Loucy (cell line): ENCODE measurements around the gene WDPCP.

Experiments
- H2AFZ ChIP-seq: fragments of 200-600 bp; sonication (generic); 2 replicates; pipeline ENCODE4 v1.6.0; 2016; ENCODE audit warnings: antibody characterized with exemption, mild to moderate bottlenecking, low read length, moderate library complexity
- H3F3A ChIP-seq: fragments of 200-600 bp; 2 replicates; pipeline ENCODE4 v1.6.0; 2016; ENCODE audit warnings: antibody characterized with exemption, low read depth, mild to moderate bottlenecking
- H3K27me3 ChIP-seq: fragments of 200-600 bp; sonication (generic); 2 replicates; pipeline ENCODE4 v1.6.1; 2014; ENCODE audit warnings: low read length, mild to moderate bottlenecking; ENCODE audit not compliant: insufficient read depth, poor library complexity, severe bottlenecking
- H3K36me3 ChIP-seq: fragments of 200-600 bp; sonication (generic); 2 replicates; pipeline ENCODE4 v1.6.1; 2016; ENCODE audit warnings: low read length; ENCODE audit not compliant: insufficient read depth
- H3K4me1 ChIP-seq: fragments of 200-600 bp; sonication (generic); 2 replicates; pipeline ENCODE4 v1.5.1; 2014; ENCODE audit warnings: low read length, mild to moderate bottlenecking; ENCODE audit not compliant: insufficient read depth, poor library complexity, severe bottlenecking
- H3K4me2 ChIP-seq: fragments of 200-600 bp; sonication (generic); 2 replicates; pipeline ENCODE4 v1.6.0; 2014; ENCODE audit warnings: antibody characterized with exemption, low read length, low read depth, mild to moderate bottlenecking; ENCODE audit not compliant: poor library complexity, severe bottlenecking
- H3K4me3 ChIP-seq: fragments of 200-600 bp; sonication (generic); 2 replicates; pipeline ENCODE4 v1.5.1; 2014; ENCODE audit warnings: low read length, mild to moderate bottlenecking, mixed read lengths; ENCODE audit not compliant: poor library complexity, severe bottlenecking
- H3K79me2 ChIP-seq: fragments of 200-600 bp; sonication (generic); 2 replicates; pipeline ENCODE4 v1.6.1; 2014; ENCODE audit warnings: low read length; ENCODE audit not compliant: insufficient read depth
- H3K9ac ChIP-seq: fragments of 200-600 bp; sonication (generic); 2 replicates; pipeline ENCODE4 v1.6.0; 2014; ENCODE audit warnings: mild to moderate bottlenecking, low read depth, low read length, moderate library complexity; ENCODE audit not compliant: poor library complexity, severe bottlenecking
- H3K9me2 ChIP-seq: fragments of 200-600 bp; sonication (generic); replicated peaks from 2 replicates; pipeline ENCODE4 v1.6.1; 2016; ENCODE audit warnings: low read depth, low read length, mixed read lengths
- H3K9me3 ChIP-seq: fragments of 200-600 bp; sonication (generic); 2 replicates; pipeline ENCODE4 v1.6.1; 2014; ENCODE audit warnings: mild to moderate bottlenecking, antibody characterized with exemption, low read length, low read depth; ENCODE audit not compliant: insufficient read depth
- H4K20me1 ChIP-seq: fragments of 200-600 bp; sonication (generic); 2 replicates; pipeline ENCODE4 v1.6.0; 2014; ENCODE audit warnings: antibody characterized with exemption, low read length, mild to moderate bottlenecking; ENCODE audit not compliant: insufficient read depth, poor library complexity, severe bottlenecking
- EZH2phosphoT487 ChIP-seq: fragments of 200-600 bp; IDR thresholded peaks from 2 replicates; pipeline ENCODE4 v1.6.1; 2018; ENCODE audit warnings: antibody characterized with exemption, mild to moderate bottlenecking, moderate library complexity, borderline replicate concordance
- TF ChIP-seq, protein P1 (sequence below): fragments of 200-600 bp; sonication (generic); conservative IDR thresholded peaks from 2 replicates; pipeline ENCODE4 v1.5.1; 2014; ENCODE audit warnings: mild to moderate bottlenecking, antibody characterized with exemption, low read length

Gene WDPCP

DNA sequence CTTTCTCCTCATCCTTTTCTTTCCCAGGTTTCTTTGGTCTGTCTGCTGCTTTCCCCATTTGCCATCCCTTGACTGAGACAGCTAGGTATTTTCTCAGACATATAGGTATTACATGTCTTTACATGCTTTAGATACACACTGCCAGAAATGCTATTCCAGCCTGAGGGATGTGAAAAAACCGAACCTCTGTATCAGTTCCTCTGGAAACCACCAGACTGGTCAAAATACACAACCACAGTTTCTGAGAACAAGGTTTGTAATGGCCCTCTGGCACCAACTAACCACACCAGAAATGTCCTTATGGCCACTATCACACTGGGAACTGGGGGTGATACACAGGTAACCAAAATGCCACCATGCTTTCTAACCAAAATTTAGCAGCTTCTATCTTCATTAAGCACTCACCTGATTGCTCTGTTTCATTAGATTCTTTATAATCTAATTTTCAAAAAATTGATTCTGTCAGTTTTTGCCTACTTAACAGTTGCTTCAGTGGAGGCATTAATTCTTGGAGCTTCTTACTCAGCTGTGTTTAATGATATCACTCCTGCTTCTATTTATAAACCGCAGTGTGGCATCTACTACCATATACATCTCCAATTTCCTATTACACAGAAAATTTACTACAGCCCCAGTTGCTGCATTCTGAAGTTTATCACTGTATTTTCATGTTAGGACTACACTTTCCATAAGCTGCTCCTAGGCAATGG lies 243.5 kb downstream of the WDPCP start:
- no peak overlapping the region for H3K9ac ChIP-seq
- H3K27me3 ChIP-seq, result no peaks in the 10 kb centered on the region
- H4K20me1 ChIP-seq, result no peaks in the 10 kb centered on the region
- peaks cover 13% of the 10 kb centered on the region for H3K9me3 ChIP-seq
- no peaks in the 10 kb centered on the region for H3K36me3 ChIP-seq
- H3K4me1 ChIP-seq, result no peaks in the 10 kb centered on the region
- no peaks in the 10 kb centered on the region for H3K9me2 ChIP-seq
- no peak overlapping the region for H3K4me2 ChIP-seq
- H3F3A ChIP-seq, result no peaks in the 10 kb centered on the region
- H3K4me3 ChIP-seq, result no peak overlapping the region
- no peaks in the 10 kb centered on the region for H3K79me2 ChIP-seq
- TF ChIP-seq EZH2phosphoT487, result no peak
- TF ChIP-seq, protein P1, sequence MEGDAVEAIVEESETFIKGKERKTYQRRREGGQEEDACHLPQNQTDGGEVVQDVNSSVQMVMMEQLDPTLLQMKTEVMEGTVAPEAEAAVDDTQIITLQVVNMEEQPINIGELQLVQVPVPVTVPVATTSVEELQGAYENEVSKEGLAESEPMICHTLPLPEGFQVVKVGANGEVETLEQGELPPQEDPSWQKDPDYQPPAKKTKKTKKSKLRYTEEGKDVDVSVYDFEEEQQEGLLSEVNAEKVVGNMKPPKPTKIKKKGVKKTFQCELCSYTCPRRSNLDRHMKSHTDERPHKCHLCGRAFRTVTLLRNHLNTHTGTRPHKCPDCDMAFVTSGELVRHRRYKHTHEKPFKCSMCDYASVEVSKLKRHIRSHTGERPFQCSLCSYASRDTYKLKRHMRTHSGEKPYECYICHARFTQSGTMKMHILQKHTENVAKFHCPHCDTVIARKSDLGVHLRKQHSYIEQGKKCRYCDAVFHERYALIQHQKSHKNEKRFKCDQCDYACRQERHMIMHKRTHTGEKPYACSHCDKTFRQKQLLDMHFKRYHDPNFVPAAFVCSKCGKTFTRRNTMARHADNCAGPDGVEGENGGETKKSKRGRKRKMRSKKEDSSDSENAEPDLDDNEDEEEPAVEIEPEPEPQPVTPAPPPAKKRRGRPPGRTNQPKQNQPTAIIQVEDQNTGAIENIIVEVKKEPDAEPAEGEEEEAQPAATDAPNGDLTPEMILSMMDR, result no peak
- no peak overlapping the region for H2AFZ ChIP-seq

DNA sequence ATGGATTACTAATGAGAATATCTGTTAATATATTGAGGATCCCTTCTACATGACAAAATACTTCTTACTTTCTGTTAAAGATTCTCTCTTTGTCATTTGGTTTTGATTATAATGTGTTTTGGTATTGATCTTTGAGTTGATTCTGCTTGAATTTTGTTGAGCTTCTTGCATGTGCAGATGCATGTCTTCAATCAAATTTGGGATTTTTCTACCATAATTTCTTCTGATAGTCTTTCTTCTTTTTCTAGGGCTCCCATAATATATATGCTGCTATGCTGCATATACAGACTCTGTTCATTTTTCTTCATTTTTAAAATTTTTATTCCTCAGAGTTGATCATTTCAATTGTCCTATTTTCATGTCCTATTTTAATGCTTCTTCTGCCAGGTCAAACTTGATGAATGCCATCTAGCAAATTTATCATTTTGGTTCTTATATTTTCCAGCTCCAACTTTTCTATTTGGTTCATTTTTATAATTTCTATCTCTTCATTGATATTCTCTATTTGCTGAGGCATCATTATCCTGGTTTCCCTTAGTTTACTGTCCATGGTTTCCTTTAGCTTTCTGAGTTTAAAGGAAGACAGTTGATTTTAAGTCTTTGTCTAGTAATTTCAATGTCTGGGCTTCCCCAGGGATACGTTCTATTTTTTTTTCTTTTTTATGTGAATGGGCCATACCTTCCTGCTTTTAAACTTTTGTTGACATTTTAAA lies 244.7 kb downstream of the WDPCP start:
- H2AFZ ChIP-seq, result no peak overlapping the region
- no peaks in the 10 kb centered on the region for H4K20me1 ChIP-seq
- no peak overlapping the region for H3K4me3 ChIP-seq
- no peaks in the 10 kb centered on the region for H3K36me3 ChIP-seq
- no peak for TF ChIP-seq EZH2phosphoT487
- TF ChIP-seq, protein P1, result no peak
- H3K9me3 ChIP-seq, result peaks cover 13% of the 10 kb centered on the region
- H3K79me2 ChIP-seq, result no peaks in the 10 kb centered on the region
- no peaks in the 10 kb centered on the region for H3K4me1 ChIP-seq
- no peaks in the 10 kb centered on the region for H3K9me2 ChIP-seq
- H3K4me2 ChIP-seq, result no peak overlapping the region
- no peak overlapping the region for H3K9ac ChIP-seq
- H3F3A ChIP-seq, result no peaks in the 10 kb centered on the region
- no peaks in the 10 kb centered on the region for H3K27me3 ChIP-seq

DNA sequence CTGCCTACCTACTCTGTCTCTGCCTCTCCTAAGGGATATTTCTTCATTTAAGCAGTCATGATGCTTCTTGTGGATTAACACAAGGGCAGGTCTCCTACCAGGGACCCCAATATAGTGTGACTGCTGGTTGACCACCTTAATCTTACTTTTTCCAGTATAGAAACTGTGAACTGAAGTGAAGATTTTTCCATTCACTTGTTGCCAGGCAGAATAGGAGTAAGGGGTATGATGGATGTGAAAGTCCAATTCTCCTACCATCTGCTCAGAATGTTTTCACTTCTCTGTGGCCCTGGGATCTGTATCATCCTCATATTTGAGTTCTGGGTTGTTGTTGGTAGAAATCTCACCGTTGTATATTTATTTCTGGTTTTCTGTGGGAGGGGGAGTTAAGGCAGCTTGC lies 247.8 kb downstream of the WDPCP start:
- Histone ChIP-seq H3K9me3 (peaks cover 13% of the 10 kb centered on the region), H3K27me3 (no peaks in the 10 kb centered on the region), H3K4me2 (no peak overlapping the region), H3K9me2 (no peaks in the 10 kb centered on the region), H3K4me1 (peaks cover under 1% of the 10 kb centered on the region), H4K20me1 (no peaks in the 10 kb centered on the region), H2AFZ (no peak overlapping the region), H3K79me2 (no peaks in the 10 kb centered on the region), H3K9ac (no peak overlapping the region), H3K4me3 (no peak overlapping the region), H3K36me3 (no peaks in the 10 kb centered on the region), H3F3A (no peaks in the 10 kb centered on the region)
- TF ChIP-seq, protein P1, result no peak
- TF ChIP-seq EZH2phosphoT487, result no peak
